HFFc6 (cell line): ENCODE measurements around the gene PPIP5K1. TPM values are rescaled to one million over a fixed set of nuclear protein-coding genes. Genes with fewer than 3 reads are reported as not detected.
A peak's percentile ranks its signal among the peaks of the same experiment; 100 is the strongest.

Source experiments
- DNase-seq: peaks from one replicate; pipeline ENCODE4 v3.0.0-alpha.2; 2018
- H3K27ac Mint-ChIP-seq: 2 replicates; pipeline ENCODE4 v1.8.0; 2020; ENCODE audit warnings: mild to moderate bottlenecking, mixed read lengths
- H3K27me3 Mint-ChIP-seq: 2 replicates; pipeline ENCODE4 v1.8.0; 2021; ENCODE audit warnings: mild to moderate bottlenecking, moderate library complexity, mixed read lengths; ENCODE audit not compliant: insufficient read depth
- H3K36me3 Mint-ChIP-seq: 2 replicates; pipeline ENCODE4 v1.8.0; 2021; ENCODE audit warnings: low read depth, mixed read lengths
- H3K4me1 Mint-ChIP-seq: 2 replicates; pipeline ENCODE4 v1.8.0; 2020; ENCODE audit warnings: low read depth, mixed read lengths
- H3K4me3 Mint-ChIP-seq: 2 replicates; pipeline ENCODE4 v1.8.0; 2020; ENCODE audit warnings: mild to moderate bottlenecking, moderate library complexity, mixed read lengths
- H3K9me3 Mint-ChIP-seq: 2 replicates; pipeline ENCODE4 v1.8.0; 2020; ENCODE audit warnings: mild to moderate bottlenecking, mixed read lengths
- CTCF ChIP-seq: fragments of 200-600 bp; sonication (generic); IDR thresholded peaks from 2 replicates; pipeline ENCODE4 v1.5.0; 2021; ENCODE audit warnings: antibody characterized with exemption, mild to moderate bottlenecking
- total RNA-seq, 6 experiments: library from RNA; stranded (reverse); fragmentation: NEBNext Ultra II Directional; extraction: Animal tissue kit (Norgen Biotek cat#: 25700); gene quantifications; 2 replicates in 1 of 6; 3 replicates in 5 of 6; pipeline ENCODE4 v1.2.3, GENCODE V29; 2021

The PPIP5K1 gene
- total RNA-seq, 6 experiments from 2014 or later: 16.3 to 23.3 (median 20.1) TPM

GRCh38 chr15:43492673-43493601 lies 97.1 kb downstream of the PPIP5K1 start, which contains the start of gene TP53BP1:
TSS of gene TP53BP1 (minus strand) at chr15:43493156. CDS start at chr15:43493043, 113 bp downstream.
- peak within 1 kb of the TSS; percentile 94 for H3K4me3 Mint-ChIP-seq

GRCh38 chr15:43492266-43492665 lies 97.7 kb downstream of the PPIP5K1 start:
- H3K27ac Mint-ChIP-seq: peak overlapping the region; percentile 94
- no peaks in the 10 kb centered on the region; the same call in 1 of the 2 replicates for H3K27me3 Mint-ChIP-seq
- no peak for DNase-seq
- H3K36me3 Mint-ChIP-seq: peaks cover 15% of the 10 kb centered on the region
- TF ChIP-seq CTCF: no peak
- no peaks in the 10 kb centered on the region for H3K9me3 Mint-ChIP-seq
- H3K4me3 Mint-ChIP-seq: peak overlapping the region; percentile 94
- peaks cover 27% of the 10 kb centered on the region for H3K4me1 Mint-ChIP-seq

More at GRCh38 chr15:43492673-43493601, 97.1 kb downstream of the PPIP5K1 start, which contains the start of gene TP53BP1:
- Mint-ChIP-seq H3K36me3 (peaks cover 15% of the 10 kb centered on the region), H3K27ac (peak within 1 kb of the TSS; percentile 94), H3K4me1 (peaks cover 27% of the 10 kb centered on the region), H3K9me3 (no peaks in the 10 kb centered on the region), H3K27me3 (no peaks in the 10 kb centered on the region; the same call in 1 of the 2 replicates)
- TF ChIP-seq CTCF: no peak
- peak; percentile 92 for DNase-seq

- TF ChIP-seq CTCF: no peak
- Mint-ChIP-seq H3K4me1 (peaks cover 38% of the 10 kb centered on the region), H3K4me3 (no peak overlapping the region), H3K27ac (no peak overlapping the region), H3K27me3 (no peaks in the 10 kb centered on the region; the same call in 1 of the 2 replicates), H3K9me3 (no peaks in the 10 kb centered on the region), H3K36me3 (peaks cover 15% of the 10 kb centered on the region)
- no peak for DNase-seq
Measured at GRCh38 chr15:43489191-43489590, 100.8 kb downstream of the PPIP5K1 start.

- Mint-ChIP-seq H3K4me1 (peaks cover 39% of the 10 kb centered on the region), H3K27ac (no peak overlapping the region), H3K4me3 (no peak overlapping the region), H3K9me3 (no peaks in the 10 kb centered on the region), H3K36me3 (peaks cover 15% of the 10 kb centered on the region), H3K27me3 (no peaks in the 10 kb centered on the region; the same call in 1 of the 2 replicates)
- no peak for DNase-seq
- TF ChIP-seq CTCF: no peak
Measured at GRCh38 chr15:43488790-43489189, 101.2 kb downstream of the PPIP5K1 start.

- peaks cover 40% of the 10 kb centered on the region for H3K4me1 Mint-ChIP-seq
- no peak for DNase-seq
- no peak for TF ChIP-seq CTCF
- H3K4me3 Mint-ChIP-seq: no peak overlapping the region
- H3K36me3 Mint-ChIP-seq: peaks cover 15% of the 10 kb centered on the region
- no peaks in the 10 kb centered on the region for H3K9me3 Mint-ChIP-seq
- H3K27ac Mint-ChIP-seq: no peak overlapping the region; the same call in 1 of the 2 replicates
- no peaks in the 10 kb centered on the region for H3K27me3 Mint-ChIP-seq
Measured at GRCh38 chr15:43487271-43487895, 102.6 kb downstream of the PPIP5K1 start.
